Epithelial cell of alveolus of lung (primary cell): Measurements from ENCODE around the gene TMEM255B. TPM values are rescaled to one million over a fixed set of nuclear protein-coding genes. Genes with fewer than 3 reads are reported as not detected.

Experiments used
- total RNA-seq: library from RNA; depleted of rRNA; stranded (reverse); fragments of >200 nt; gene quantifications from 2 replicates; pipeline ENCODE4 v1.2.1, GENCODE V29; 2015

Gene TMEM255B
- 1.0 TPM in 1 of 2 replicates, not detected in the other for total RNA-seq

GRCh38 chr13:113758651-113759524 is at the start of gene TMEM255B:
Gene TMEM255B, plus strand, starts transcription at chr13:113759226. Its CDS starts 44 bp downstream, at chr13:113759270.

DNA sequence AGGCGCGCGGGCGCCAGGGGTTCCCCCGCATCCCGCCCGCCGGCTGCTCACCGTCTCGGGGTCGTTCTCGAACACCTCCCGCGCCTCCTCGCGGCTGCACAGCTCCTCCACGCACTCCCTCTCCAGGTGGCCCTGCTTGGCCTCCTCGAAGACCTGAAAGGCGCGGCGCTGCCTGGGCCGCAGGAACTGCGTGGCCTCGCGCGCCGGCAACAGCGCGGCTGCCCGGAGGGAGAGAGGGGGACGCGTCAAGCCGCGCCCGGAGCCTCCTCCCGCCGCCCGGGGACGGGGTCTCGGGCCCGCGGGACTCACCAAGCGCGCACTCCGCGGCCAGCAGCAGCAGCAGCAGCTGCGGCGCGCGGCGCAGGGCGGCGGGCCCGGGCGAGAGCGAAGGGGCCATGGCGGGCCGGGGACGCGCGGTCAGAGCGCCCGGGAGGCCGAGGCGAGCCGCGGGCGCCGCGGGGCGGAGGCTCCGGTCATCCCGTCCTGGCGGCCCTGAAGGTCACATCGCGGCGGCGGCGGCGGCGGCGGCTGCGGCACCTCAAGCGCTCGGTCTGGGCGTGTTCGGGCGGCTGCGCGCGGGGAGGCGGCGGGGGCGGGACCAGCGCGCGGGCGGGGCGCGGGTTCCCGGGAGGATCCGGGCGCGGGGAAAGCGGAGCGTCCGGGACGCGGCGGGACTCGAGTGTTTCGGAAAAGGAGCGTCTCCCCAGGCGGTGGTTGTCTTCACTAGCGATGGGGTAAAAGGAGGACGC is 104.7 kb downstream of the TMEM255B start, which contains the start of gene GAS6:
GAS6 (minus strand) TSS at position 553 of the 749 bp plus-strand sequence; CDS start at position 397, 156 bp downstream.

Other genes with a start within 250 kb of the TMEM255B start
- 64.0 and 74.0 TPM in 2 replicates for gene TFDP1, start 174.5 kb upstream of the TMEM255B start, total RNA-seq
- gene ATP4B, start 101.0 kb upstream of the TMEM255B start, total RNA-seq: not detected in 2 replicates
- not detected in 2 replicates for gene GRK1, start 92.0 kb upstream of the TMEM255B start, total RNA-seq
- gene GAS6, start 104.8 kb downstream of the TMEM255B start, total RNA-seq: 67.7 and 141 TPM in 2 replicates
- gene C13orf46, start 214.8 kb downstream of the TMEM255B start, total RNA-seq: under 0.01 TPM in 1 of 2 replicates, not detected in the other